ENCODE results near the gene DSCAML1.

Gene DSCAML1

DNA sequence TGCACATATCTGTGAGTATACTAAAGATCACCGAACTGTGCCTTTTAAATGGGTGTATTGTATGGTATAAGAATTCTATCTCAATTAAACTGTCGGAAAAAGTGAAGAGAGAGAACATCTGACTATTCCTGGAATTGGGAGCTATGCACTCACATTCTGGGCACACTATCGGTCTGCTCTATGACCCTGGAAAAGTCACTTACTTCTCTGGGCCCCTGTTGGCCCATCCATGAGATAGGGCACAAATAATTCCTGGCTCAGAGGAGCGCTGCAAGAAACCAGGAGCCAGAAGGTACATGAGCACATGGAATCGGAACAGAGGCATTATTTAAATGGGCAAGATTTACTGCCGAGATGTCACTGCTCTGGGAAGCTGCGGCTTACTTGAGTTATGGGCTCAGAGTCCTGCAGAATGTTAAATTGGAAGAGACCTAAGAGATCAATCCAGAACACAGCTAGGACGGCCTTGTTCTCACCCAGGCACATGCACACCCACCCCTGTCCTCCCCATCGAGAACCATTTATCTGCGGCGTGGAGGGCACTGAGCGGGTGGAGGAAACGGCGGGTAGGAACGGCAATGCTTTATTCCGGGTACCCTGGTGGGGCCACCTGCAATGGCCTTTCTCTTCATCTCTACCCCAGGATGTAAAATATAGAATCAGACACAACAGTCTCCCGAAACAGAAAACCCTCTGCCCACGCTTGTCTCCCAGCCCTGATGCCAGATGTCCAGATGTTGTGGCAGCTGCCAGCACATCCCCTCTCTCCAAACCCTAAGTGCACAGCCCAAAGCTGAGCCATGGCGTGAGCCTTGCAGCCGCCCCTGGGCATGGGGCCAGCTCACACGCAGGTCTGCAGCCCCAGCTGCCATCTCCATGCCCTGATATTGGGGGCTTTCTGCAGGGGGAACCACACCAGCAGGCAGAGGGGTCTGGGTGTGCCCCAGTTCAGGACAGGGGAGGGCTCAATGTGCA is 142.4 kb downstream of the DSCAML1 start:
- DNase-seq = no peak

DNA sequence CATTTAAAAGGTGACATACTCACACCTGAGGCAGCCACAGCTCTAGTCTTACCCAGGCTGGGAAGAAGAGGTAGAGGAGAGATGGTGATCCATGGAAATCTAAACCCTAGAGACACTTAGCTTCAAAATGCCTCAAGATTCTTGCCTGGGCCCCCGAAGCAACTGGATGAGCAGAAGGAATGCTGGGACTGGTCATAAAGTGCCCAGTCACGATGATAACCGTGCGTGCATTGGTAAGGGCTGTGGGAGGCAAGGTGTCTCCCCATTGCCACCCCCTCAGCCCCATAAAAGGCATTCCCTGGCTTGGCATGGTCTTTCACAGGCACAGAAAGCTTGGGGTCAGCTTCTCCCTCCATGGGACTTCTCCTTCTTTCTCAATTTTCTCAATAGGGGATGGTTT is 144.5 kb downstream of the DSCAML1 start:
- DNase-seq = no peak

DNA sequence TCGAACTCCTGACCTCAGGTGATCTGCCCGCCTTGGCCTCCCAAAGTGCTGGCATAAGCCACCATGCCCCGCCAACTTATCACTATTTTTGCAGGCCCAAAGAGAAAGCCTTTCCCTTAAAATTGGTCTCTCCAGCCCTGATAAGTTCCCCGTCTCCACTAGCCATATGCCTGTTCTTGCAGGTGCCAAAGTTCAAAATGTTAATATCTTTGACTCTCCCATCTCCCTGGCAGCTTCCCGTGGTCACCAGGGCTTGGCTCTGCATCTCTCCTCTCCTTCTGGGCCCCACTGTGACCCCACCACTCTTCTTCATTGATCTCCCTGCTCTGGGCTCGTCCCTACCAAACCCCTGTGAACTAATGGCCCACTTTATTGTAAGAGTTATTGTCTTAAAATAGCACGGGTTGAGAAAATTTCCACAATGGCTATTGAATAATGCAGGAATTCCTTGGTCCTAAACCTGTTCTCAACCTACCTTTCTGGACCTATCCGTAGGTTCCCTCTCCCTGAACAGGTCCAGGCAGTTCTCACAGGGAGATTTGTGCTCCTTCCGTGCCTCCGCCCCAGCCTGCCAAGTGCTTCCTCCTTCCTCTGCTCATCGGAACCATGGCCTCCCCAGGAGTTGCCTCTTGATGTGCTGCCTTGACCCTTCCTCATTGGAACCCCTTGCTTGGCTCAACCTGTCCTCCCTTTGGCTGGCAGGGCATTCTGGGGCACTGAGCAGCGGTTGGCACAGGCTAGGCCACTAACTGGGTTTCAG is 147.5 kb downstream of the DSCAML1 start:
- DNase-seq = no peak

DNA sequence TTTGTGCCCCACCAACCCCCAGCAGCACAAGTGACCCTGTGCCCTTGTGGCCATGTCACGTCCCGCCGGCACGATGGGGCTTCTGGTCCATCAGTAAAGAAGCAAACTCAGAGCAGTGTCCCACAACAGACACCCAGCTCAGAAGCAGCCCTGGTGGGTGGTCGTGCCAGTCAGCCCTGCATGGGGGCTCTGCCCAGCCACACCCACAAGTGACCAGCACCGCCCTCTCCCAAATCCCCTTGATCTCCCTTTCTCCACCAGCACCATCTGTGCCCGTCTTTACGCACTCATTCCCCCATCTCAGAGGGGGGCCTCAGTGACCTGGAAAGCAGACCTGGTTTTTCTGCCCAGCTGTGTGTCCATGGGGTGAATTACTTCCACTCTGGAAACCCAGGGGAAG is 149.1 kb downstream of the DSCAML1 start:
- no peak for DNase-seq

DNA sequence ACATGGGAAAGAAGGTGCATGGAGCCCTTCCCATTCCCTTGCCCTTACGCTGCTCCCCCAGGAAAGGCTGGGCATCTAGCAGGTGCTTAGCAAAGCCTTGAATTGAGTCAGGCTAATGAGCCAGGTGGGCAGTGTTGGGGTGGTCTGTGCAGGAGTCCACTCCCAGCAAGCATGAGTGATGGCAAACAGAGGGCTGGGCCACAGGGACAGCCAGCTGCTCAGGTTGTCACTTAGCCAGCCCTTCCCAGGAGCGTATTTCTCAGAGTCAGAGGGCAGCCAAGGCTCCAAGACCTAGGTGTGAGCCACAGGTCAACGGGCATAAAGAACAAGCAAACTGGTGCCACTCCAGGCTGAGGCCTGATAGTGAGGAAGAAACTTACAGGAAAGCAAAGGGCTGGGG is 149.8 kb downstream of the DSCAML1 start:
- DNase-seq = no peak

DNA sequence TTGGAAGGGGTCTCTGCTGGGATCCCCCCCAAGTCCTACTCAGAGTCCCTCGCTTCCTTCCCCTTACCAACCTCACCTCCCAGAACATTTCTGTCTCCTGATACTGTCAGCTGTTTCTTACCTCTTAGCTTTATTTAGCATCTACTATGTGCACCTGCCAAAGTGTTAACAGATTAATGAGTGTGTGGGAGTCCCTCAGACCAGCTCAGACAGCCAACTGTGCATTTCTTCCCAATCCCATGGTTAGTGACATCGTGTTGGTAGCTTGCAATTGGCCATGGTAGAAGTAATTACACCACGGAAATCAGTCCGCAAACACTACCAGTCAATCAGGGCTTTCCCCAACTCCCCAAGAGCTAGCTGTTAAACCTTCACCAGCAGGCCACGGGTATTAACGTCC is 150.6 kb downstream of the DSCAML1 start:
- no peak for DNase-seq

DNA sequence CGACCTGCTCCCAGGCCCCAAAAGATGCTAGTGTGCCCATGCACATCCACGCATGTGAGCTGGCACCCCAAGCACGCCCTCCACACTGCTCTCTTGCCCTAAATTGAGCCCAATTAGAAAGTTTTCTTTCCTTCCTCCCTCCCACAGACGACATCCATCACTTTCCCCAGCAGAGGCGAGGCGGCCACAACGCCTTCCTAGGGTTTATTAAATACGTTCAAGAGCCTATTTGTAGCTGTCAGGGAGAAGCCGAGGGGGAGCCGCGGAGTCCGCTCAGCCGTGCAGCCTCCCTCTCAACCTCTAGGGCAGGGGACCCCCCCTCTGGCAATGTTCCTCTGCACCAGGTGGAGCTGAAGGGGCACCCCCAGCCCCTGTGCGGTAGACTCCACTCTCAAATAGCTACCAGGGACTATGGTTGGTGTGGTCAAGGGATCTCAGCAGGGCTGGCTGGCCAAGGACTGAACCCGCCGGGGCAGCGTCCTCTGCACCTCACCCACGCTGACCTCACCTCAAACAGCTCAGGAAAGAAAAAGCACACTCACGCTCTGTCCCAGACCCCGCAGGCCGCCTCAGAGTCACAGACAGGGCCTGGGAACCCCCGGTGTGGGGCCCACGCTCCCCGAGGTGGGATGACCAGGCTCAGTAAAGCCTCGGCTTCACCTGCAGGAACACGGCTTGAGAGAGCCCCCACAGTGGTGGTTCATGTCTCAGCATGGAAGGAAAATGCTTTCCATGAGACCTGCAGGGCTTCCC is 152.4 kb downstream of the DSCAML1 start:
- no peak for DNase-seq

DNA sequence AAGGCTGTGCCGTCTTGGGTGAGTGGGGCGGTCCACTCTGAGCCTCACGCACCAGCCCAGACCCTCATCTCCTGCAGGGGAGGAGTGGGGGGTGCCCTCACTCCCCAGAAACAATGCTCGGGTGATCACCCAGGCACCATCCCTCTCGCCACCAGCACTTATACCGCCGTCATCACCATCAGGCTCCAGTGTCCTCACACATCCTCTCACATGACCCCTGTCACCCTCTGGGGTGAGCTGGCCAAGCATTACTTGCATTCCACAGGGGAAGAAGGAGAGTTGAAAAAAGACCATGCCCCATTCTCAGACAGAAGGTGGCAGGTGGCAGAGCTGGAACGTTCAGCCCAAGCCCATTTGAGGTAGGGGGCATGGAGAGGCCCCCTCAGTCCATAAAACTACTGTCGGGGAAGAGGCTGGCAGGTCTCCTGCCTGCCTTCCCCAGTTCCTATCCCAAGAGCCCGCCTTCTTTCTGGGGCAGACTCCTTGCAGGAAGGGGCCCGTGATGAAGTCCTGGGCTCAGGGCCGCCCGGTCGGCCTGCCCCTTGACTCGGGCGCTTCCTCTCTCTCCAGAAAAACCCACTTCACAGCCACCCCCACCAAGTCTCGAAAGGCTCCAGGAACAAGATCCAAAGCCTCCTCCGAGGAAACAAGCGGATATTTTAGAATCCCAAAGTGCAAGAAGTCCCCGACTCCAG is 153.3 kb downstream of the DSCAML1 start:
- no peak for DNase-seq

DNA sequence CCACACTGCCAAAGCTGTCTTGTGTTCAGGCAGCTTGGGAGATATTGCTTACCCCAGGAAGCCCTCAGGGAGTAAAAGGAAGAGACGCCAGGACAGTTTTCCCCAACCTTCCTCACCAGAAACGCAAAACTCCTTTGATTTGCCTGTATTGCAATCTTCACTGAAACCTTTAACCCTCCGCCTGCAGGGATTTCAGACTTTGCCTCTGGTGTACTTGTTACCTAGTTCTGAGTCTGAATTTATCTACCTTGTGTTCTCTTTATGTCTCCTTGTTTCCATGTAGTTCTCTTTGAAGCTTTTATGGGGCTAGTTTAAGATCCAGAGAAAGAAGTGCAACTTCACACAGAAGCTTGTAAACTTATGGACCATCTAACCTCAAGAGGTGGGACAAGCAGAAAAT is 154.2 kb downstream of the DSCAML1 start:
- DNase-seq = no peak

DNA sequence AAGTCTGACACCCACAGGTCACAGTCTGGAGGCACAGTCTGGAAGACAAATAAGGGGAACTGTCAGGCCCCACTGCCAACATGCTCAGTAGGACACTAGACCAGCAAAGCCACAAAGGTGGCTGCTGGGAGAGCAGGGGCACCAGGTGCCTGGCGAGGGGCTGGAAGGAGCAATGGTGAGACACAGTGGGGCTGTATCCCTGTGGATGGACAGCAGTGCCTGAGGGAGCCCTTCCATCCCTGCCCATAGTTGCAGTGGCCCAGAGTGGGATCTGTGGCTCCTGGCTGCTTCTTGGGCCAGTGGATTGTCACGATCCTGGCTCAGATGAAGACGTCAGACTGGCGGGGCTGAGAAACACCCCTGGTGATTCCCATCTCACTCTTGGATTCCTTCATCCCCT is 154.6 kb downstream of the DSCAML1 start:
- DNase-seq = no peak

DNA sequence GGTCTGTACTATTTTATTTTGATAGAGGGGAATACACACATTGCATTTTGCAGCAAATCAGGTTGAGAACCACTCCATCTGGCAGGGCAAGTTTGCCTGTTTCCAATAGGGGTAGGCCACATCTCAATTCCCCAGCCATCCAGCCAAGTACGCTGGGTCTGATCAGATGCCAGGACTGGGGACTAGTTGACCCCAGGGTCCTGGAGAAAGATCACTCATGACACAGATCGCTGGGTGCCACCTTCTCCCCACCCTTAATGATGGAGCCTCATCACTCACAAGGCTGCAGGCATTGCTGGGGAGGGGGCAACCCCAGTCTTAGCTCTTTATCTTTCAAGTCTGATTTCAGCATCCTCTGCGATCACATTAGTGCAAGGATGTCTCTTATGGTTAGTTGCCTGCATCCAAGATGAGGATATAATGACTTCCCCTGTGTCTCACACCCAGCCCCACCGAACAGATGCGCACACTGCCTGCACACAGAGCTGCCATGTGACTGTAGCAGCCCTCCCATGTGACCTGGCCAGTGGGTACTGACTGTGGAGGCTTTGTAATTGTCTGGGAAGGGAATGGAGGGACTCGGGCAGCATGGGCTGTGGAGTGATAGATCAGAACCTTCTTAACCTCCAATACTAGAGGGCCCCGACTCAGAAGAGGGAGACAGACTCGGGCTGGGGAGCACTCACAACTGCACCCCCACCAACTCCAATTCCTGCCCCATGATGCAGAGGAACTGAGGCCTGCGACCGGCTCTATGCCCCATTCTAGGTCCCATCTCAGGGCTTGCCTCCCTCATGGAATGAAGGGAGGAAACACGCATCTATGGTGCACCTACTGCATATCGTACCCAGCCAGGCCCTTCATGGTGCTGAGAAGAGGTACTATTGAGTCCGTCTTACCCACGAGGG is 155.8 kb downstream of the DSCAML1 start:
- DNase-seq = no peak

DNA sequence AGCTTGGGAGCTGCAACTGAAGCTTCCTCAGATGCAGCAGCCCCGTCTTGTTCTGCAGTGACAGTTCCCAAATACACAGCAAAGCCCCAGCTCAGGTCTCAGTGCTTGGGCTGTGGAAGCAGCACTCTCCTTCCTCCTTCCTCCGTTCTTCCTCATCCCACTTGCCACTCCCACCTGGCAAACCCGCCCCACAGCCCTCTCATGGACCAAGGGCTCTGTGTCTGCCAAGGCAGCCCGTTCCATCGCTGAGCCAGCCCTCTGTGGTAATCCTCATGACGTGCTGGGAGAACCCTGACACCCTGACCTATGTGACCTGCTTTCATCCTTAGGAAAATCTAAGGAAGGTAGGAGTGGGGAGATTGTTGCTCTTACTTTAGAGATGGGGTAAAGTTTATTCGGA is 157.0 kb downstream of the DSCAML1 start:
- DNase-seq = no peak

DNA sequence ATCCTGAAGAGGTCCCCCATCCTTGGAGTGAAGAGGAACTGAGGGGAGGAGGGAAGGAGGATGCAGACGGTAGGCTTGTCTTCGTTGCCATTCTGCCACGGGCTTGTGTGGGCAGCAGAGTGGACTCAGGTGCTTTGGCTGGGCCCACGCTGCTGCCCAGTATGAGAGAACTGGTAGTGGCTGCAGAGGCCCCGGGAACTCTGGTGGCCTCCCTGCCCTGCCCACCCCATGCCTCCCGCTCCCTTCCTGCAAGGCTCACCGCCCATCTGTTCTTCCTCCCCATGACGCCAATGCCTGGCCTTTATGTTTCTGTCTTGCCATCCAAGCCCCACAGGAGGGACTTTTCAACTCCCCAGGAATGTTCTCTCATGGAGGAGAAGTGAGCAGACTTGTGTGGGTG is 157.4 kb downstream of the DSCAML1 start:
- DNase-seq = no peak

DNA sequence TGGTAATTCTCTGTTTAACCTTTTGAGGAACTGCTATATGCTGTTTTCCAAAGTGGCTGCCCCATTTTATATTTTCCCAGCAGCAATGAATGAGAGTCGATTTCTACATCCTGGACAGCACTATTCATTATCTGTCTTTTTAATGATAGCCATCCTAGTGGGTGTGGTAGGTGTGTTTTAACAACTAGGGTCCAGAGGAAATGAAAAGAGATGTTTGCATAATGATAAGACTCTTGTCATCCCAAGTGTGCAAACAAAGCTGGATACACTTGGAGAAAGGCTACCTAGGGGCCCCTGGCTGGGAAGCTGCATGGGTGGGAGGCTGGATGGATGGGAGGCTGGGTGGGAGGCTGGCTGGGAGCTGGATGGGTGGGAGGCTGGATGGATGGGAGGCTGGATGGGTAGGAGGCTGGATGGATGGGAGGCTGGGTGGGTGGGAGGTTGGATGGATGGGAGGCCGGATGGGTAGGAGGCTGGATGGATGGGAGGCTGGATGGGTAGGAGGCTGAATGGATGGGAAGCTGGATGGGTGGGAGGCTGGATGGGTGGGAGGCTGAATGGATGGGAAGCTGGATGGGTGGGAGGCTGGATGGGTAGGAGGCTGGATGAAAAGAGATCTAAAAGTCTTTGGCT is 158.0 kb downstream of the DSCAML1 start:
- no peak for DNase-seq

DNA sequence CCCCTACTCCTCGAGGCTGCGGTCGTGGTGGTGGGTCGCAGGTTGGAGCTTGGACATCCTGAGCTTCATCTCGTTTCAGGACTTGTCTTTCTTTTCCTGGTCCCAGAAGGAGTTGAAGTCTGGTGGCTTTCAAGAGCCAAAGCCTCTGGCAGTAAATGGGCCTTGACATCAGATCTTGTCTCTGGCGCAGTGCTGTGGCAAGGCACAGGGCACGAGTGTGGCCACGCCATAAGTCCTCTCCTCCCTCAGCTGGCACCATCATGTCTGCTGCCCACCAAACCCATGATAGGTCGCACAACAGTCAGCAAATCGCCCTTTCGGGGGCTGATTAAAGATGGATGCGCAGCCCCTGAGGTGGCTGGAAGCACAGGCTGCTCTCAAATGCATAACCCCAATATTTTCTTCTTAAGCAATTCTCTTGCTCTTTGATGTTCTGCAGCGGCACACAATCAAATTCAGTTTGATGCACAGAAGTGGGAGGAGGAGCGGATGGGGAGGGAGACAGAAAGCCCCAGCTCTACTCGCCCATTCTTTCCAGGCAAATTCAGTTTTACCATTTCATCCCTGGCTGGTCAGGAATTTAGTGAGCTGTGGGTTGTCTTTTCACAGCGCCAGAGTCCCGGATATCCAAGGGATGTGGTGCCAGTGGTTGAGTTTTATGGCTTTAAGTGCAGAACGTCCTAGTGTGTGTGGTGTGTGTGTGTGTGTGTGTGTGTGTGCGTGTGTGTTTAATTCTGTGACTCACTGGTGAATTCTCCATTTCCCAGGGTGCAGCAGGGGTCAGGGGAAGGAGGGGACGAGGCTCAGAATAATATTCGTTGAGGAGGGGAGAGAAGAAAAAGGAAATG is 162.0 kb downstream of the DSCAML1 start:
- no peak for DNase-seq

DNA sequence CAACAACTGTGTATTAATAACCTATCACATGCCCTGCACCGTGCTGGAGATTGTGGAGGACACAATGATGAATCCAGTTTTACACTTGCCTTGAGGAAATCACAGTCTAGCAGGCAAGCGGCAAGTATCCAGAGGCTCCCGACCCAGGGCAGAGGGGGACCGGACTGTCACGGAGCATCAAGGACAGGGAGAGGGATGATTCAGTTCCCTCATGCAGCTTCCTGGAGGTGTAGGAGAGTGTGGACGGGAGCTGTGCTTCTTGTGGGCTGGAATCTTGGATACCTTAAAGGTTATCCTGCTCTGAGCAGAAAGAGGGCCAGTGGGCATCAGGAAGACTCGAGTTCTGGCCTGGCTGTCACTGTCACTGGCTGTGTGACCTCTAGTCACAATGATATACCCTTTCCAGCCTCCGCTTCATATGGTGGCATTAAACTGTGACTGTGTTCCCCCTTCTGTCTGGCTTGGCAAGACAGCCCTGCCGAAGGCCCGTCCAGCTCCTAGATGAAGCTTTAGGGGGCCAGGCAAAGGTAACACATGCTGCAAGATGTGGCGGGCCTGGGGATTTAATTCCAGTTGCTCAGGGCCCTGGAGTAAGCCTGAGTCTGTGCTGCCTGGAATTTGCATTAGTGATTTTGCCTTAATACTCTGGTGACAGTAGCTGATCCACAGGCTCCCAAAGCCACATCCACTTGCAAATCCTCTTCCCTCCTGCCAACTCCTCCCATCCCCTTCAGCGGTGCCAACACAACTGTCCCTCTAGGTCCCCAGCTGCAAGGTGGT is 162.8 kb downstream of the DSCAML1 start:
- DNase-seq = no peak

DNA sequence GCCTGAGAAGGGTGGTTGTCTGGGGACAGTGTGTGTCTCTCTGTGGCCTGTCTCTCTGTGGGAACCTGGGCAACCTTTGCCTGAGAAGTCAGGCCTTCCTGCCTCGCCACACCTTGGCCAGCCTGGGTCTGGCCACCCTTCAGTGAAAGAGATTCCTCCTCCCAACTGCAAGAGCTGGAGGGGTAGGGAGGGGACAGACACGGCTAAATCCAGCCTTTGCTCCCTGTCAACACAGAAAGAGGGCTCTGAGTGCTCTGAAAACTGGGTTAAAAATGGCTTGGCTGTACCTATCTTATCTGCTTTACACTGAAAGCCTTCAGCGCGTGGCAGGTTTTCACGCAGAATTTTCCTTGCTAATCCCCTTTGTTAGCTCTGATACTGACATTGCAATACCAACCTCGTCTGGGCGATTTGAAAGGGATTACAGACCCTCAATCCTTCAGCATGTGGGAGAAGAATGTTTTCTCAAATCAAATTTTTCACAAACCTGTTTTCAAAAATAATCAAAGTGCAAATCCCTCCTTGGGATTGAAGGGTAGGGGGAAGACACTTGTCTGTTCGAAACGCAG is 163.7 kb downstream of the DSCAML1 start:
- DNase-seq = no peak

DNA sequence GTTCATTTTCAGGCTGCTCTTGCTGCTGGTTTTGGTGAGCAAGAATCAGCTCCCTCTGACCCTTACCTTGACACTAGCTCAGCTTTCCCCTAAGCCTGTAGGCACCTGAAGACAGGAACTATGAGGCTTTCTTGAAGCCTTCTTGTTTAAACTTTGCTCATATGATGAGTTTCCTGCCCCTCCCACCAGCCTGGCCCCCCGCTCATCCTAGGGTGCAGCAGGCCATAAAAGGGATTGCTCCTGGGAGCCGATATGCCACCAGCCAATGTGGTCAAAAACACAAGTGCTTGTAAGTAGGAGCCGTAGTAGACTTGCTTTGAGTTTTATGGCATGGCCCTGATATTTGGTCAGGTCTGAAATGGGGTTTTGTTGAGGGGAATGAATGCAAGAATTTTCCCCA is 164.7 kb downstream of the DSCAML1 start:
- no peak for DNase-seq

All from T-helper 9 cell (primary cell).